ENCODE measurements around the gene ORC4.

The ORC4 gene

DNA sequence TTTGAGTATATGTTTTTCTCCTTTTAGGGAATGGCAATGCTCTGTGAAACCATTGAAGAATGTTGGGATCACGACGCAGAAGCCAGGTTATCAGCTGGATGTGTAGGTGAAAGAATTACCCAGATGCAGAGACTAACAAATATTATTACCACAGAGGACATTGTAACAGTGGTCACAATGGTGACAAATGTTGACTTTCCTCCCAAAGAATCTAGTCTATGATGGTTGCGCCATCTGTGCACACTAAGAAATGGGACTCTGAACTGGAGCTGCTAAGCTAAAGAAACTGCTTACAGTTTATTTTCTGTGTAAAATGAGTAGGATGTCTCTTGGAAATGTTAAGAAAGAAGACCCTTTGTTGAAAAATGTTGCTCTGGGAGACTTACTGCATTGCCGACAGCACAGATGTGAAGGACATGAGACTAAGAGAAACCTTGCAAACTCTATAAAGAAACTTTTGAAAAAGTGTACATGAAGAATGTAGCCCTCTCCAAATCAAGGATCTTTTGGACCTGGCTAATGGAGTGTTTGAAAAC is 93.4 kb downstream of the ORC4 start:
- TF ChIP-seq, protein P1, sequence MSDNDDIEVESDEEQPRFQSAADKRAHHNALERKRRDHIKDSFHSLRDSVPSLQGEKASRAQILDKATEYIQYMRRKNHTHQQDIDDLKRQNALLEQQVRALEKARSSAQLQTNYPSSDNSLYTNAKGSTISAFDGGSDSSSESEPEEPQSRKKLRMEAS (IDR thresholded peaks at IDR 0.05): no peak
- TF ChIP-seq TEAD4 (IDR thresholded peaks at IDR 0.05): no peak
- TF ChIP-seq, protein P2, sequence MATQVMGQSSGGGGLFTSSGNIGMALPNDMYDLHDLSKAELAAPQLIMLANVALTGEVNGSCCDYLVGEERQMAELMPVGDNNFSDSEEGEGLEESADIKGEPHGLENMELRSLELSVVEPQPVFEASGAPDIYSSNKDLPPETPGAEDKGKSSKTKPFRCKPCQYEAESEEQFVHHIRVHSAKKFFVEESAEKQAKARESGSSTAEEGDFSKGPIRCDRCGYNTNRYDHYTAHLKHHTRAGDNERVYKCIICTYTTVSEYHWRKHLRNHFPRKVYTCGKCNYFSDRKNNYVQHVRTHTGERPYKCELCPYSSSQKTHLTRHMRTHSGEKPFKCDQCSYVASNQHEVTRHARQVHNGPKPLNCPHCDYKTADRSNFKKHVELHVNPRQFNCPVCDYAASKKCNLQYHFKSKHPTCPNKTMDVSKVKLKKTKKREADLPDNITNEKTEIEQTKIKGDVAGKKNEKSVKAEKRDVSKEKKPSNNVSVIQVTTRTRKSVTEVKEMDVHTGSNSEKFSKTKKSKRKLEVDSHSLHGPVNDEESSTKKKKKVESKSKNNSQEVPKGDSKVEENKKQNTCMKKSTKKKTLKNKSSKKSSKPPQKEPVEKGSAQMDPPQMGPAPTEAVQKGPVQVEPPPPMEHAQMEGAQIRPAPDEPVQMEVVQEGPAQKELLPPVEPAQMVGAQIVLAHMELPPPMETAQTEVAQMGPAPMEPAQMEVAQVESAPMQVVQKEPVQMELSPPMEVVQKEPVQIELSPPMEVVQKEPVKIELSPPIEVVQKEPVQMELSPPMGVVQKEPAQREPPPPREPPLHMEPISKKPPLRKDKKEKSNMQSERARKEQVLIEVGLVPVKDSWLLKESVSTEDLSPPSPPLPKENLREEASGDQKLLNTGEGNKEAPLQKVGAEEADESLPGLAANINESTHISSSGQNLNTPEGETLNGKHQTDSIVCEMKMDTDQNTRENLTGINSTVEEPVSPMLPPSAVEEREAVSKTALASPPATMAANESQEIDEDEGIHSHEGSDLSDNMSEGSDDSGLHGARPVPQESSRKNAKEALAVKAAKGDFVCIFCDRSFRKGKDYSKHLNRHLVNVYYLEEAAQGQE (IDR thresholded peaks at IDR 0.05; ENCODE audit: low read depth): no peak
- no peak for TF ChIP-seq ZBTB7A (IDR thresholded peaks at IDR 0.05; ENCODE audit: low read depth)
- TF ChIP-seq RAD21 (IDR thresholded peaks at IDR 0.05; ENCODE audit: low read depth): no peak
- TF ChIP-seq TAF1 (IDR thresholded peaks at IDR 0.05; ENCODE audit: low read depth): no peak
- TF ChIP-seq FOXM1 (IDR thresholded peaks at IDR 0.05; ENCODE audit: borderline replicate concordance, low read depth): no peak
- TF ChIP-seq, protein P3, sequence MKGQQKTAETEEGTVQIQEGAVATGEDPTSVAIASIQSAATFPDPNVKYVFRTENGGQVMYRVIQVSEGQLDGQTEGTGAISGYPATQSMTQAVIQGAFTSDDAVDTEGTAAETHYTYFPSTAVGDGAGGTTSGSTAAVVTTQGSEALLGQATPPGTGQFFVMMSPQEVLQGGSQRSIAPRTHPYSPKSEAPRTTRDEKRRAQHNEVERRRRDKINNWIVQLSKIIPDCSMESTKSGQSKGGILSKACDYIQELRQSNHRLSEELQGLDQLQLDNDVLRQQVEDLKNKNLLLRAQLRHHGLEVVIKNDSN (IDR thresholded peaks at IDR 0.05): no peak
- no peak for TF ChIP-seq EP300 (IDR thresholded peaks at IDR 0.05; ENCODE audit: borderline replicate concordance)
- TF ChIP-seq CREB1 (IDR thresholded peaks at IDR 0.05; ENCODE audit: low read depth): no peak
- TF ChIP-seq EGR1 (IDR thresholded peaks at IDR 0.05): no peak
- no peak for TF ChIP-seq CEBPB (IDR thresholded peaks at IDR 0.05)
- no peak for TF ChIP-seq YY1 (IDR thresholded peaks at IDR 0.05; ENCODE audit: low read depth)
- no peak for TF ChIP-seq NFIC (IDR thresholded peaks at IDR 0.05)

DNA sequence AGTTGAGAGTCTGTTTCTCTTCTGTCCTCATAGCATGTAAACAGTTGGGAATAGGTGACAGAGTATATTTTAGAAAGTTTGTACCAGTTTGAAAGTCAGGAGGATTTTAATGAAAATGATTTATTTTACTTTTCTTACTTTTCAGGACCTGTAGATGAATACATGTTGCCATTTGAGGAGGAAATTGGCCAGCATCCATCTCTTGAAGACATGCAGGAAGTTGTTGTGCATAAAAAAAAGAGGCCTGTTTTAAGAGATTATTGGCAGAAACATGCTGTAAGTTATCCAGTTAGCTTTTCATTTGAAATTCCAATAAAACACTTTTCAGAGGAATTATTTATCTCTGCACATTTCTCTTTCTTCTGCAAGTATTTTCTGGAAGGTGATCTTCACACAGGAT is 94.7 kb downstream of the ORC4 start:
- TF ChIP-seq TCF12 (IDR thresholded peaks at IDR 0.05; ENCODE audit: low read depth) (no peak), CEBPB (IDR thresholded peaks at IDR 0.05) (no peak), EP300 (IDR thresholded peaks at IDR 0.05; ENCODE audit: borderline replicate concordance) (no peak), YY1 (IDR thresholded peaks at IDR 0.05; ENCODE audit: low read depth) (no peak), TEAD4 (IDR thresholded peaks at IDR 0.05) (no peak), EGR1 (IDR thresholded peaks at IDR 0.05) (no peak), ZBTB7A (IDR thresholded peaks at IDR 0.05; ENCODE audit: low read depth) (no peak), TAF1 (IDR thresholded peaks at IDR 0.05; ENCODE audit: low read depth) (no peak), FOXM1 (IDR thresholded peaks at IDR 0.05; ENCODE audit: borderline replicate concordance, low read depth) (no peak), CREB1 (IDR thresholded peaks at IDR 0.05; ENCODE audit: low read depth) (no peak)
- TF ChIP-seq, protein P1 (IDR thresholded peaks at IDR 0.05): no peak
- TF ChIP-seq, protein P3 (IDR thresholded peaks at IDR 0.05): no peak
- TF ChIP-seq, protein P2 (IDR thresholded peaks at IDR 0.05; ENCODE audit: low read depth): no peak

DNA sequence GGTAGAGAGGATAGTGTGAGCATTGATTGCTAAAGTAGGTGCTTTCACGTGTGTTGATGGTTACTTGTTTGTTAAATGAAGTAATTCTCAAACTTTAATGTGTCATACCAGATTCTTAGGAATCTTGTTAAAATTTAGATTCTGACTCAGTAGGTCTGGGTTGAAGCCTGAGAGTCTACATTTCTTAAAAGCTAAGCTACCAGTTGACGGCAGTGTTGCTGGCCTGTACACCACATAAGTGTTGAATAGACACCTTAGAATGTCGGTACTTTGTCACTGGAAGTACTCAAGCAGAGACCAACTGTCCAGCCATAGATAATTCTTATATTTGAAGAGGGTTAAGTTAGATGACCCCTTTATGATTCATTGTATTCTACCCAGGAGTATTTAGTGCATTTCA is 95.9 kb downstream of the ORC4 start:
- no peak for TF ChIP-seq CEBPB (IDR thresholded peaks at IDR 0.05)
- TF ChIP-seq EGR1 (IDR thresholded peaks at IDR 0.05): no peak
- no peak for TF ChIP-seq TEAD4 (IDR thresholded peaks at IDR 0.05)
- no peak for TF ChIP-seq FOXM1 (IDR thresholded peaks at IDR 0.05; ENCODE audit: borderline replicate concordance, low read depth)
- no peak for TF ChIP-seq TAF1 (IDR thresholded peaks at IDR 0.05; ENCODE audit: low read depth)
- no peak for TF ChIP-seq RAD21 (IDR thresholded peaks at IDR 0.05; ENCODE audit: low read depth)

DNA sequence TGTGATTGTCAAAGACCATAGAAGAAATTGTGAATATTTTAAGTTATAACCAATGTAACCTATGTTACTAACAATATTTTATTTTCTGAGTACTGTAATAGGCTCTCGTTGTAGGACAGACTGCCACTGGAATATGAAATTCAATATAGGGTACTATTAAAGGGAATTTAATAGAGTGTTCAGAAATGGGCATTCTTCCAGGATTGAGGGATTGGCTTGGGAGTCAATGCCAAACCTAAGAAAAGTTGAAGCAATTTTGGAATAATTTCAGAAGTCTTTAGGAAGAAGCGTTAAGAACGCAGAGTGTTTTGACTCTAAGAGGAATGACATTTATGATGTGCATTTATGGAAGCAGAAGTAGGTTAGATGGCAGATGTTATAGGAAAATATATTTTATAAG is 96.7 kb downstream of the ORC4 start:
- TF ChIP-seq, protein P2 (IDR thresholded peaks at IDR 0.05; ENCODE audit: low read depth): no peak
- TF ChIP-seq TEAD4 (IDR thresholded peaks at IDR 0.05): no peak
- TF ChIP-seq, protein P3 (IDR thresholded peaks at IDR 0.05): no peak
- TF ChIP-seq TAF1 (IDR thresholded peaks at IDR 0.05; ENCODE audit: low read depth): no peak
- TF ChIP-seq CREB1 (IDR thresholded peaks at IDR 0.05; ENCODE audit: low read depth): no peak
- no peak for TF ChIP-seq YY1 (IDR thresholded peaks at IDR 0.05; ENCODE audit: low read depth)
- no peak for TF ChIP-seq RAD21 (IDR thresholded peaks at IDR 0.05; ENCODE audit: low read depth)
